HepG2 (cell line): ENCODE measurements around the gene CPLX1. TPM values are rescaled to one million over a fixed set of nuclear protein-coding genes. Genes with fewer than 3 reads are reported as not detected.
"Not testable (repeated sequence)": the region's sequence is repeated elsewhere in the genome, so short reads cannot be mapped to it uniquely, and the experiment has no call there.

Source experiments
- ATAC-seq: fragments of 200-7000 bp; cut with Tn5 transposase; 3 replicates; pipeline ENCODE4 v1.9.1; 2020; ENCODE audit warnings: mild to moderate bottlenecking, moderate library complexity
- BruUV-seq: library from RNA; stranded (reverse); fragments of 400-500 nt; replicated peaks from 2 replicates; lab custom pipeline; 2021; lab: Mats Ljungman, UMichigan
- CTCF ChIA-PET: fragments of 300-600 bp; formaldehyde crosslinking; extraction: SDS; loops from one replicate; lab custom pipeline; 2021; ENCODE audit warnings: low total read pairs, inconsistent platforms, low intra/inter-chr PET ratio; lab: Yijun Ruan, JAX
- POLR2A ChIA-PET: fragments of 350-600 bp; sonication (Branson Sonifier 250); formaldehyde crosslinking; loops from one replicate; lab custom pipeline; 2020; ENCODE audit warnings: antibody characterized with exemption, inconsistent platforms; lab: Yijun Ruan, JAX
- DNase-seq: peaks from one replicate; pipeline ENCODE4 v3.0.0-alpha.2; 2015; ENCODE audit warnings: low spot score
- FAIRE-seq: peaks from 3 replicates; lab custom pipeline; 2011; peaks lifted over from hg19 to GRCh38; lab: Jason Lieb, UNC
- H2AFZ ChIP-seq: one replicate; pipeline ENCODE4 v1.6.1; 2011; ENCODE audit warnings: low read length, inconsistent platforms
- H3K27ac ChIP-seq: fragments of 300-600 bp; 3 replicates; pipeline ENCODE4 v1.8.0; 2011; ENCODE audit warnings: mixed run types, mild to moderate bottlenecking, mixed read lengths, low read length, inconsistent platforms; ENCODE audit not compliant: insufficient read depth; ENCODE audit errors: extremely low read length
- H3K27me3 ChIP-seq, 2 experiments: fragments of 200-600 bp in 1 of 2; 2 replicates in 1 of 2; 3 replicates in 1 of 2; pipeline versions ENCODE4 v1.6.0 to v1.8.0; 2011; ENCODE audit warnings: low read length in 2 of 2, mild to moderate bottlenecking in 2 of 2, moderate library complexity in 2 of 2, inconsistent platforms in 1 of 2; ENCODE audit not compliant: insufficient read depth in 2 of 2, control insufficient read depth in 1 of 2
- H3K36me3 ChIP-seq, 2 experiments: fragments of 200-600 bp in 1 of 2; replicated peaks in 1 of 2; 2 replicates in 1 of 2; 3 replicates in 1 of 2; pipeline versions ENCODE4 v1.5.1 to v1.8.0; 2011; ENCODE audit warnings: low read length in 2 of 2, inconsistent platforms in 1 of 2; ENCODE audit not compliant: insufficient read depth in 2 of 2, control insufficient read depth in 1 of 2
- H3K4me1 ChIP-seq: 2 replicates; pipeline ENCODE4 v1.5.1; 2012; ENCODE audit warnings: low read length, inconsistent platforms; ENCODE audit not compliant: insufficient read depth
- H3K4me2 ChIP-seq: 2 replicates; pipeline ENCODE4 v1.6.0; 2011; ENCODE audit warnings: low read depth, low read length, inconsistent platforms
- H3K4me3 ChIP-seq, 3 experiments: fragments of 200-600 bp in 1 of 3; sonication (generic), shearing (Covaris generic) in 1 of 3; replicated peaks in 1 of 3; 2 replicates each; pipeline ENCODE4 v1.5.1; 2011 to 2016; ENCODE audit warnings: low read length in 3 of 3, inconsistent platforms in 2 of 3, low read depth in 2 of 3, mild to moderate bottlenecking in 2 of 3, control low read depth in 1 of 3, mixed read lengths in 1 of 3; ENCODE audit not compliant: insufficient read depth in 1 of 3
- H3K79me2 ChIP-seq: one replicate; pipeline ENCODE4 v1.6.1; 2011; ENCODE audit warnings: low read length, inconsistent platforms; ENCODE audit not compliant: insufficient read depth
- H3K9ac ChIP-seq: 2 replicates; pipeline ENCODE4 v1.6.0; 2011; ENCODE audit warnings: mild to moderate bottlenecking, low read depth, low read length, inconsistent platforms; ENCODE audit not compliant: insufficient read depth
- H3K9me3 ChIP-seq: 2 replicates; pipeline ENCODE4 v1.5.1; 2012; ENCODE audit warnings: mild to moderate bottlenecking, low read length
- H4K20me1 ChIP-seq: 2 replicates; pipeline ENCODE4 v1.6.0; 2011; ENCODE audit warnings: inconsistent platforms, mild to moderate bottlenecking, low read length, moderate library complexity; ENCODE audit not compliant: insufficient read depth
- AGO2 ChIP-seq: fragments of 200-400 bp; formaldehyde crosslinking; optimal IDR thresholded peaks from 2 replicates; pipeline ENCODE3; 2017; ENCODE audit warnings: mild to moderate bottlenecking, low read depth, low read length, moderate library complexity
- HHEX ChIP-seq: IDR thresholded peaks from 2 replicates; pipeline ENCODE4 v1.6.1; 2016; ENCODE audit warnings: control low read depth
- MAZ ChIP-seq, 2 experiments: sonication (generic) in 1 of 2; formaldehyde crosslinking in 1 of 2; IDR thresholded peaks; 2 replicates each; pipeline versions ENCODE4 v1.5.0 to v1.6.1; 2012 to 2020; ENCODE audit warnings: low read depth in 2 of 2, mild to moderate bottlenecking in 2 of 2, borderline replicate concordance in 1 of 2, improper control_type of control experiment in 1 of 2, low read length in 1 of 2, missing genetic modification reagents in 1 of 2, moderate library complexity in 1 of 2
- PHF21A ChIP-seq: sonication (generic); formaldehyde crosslinking; IDR thresholded peaks from 2 replicates; pipeline ENCODE4 v1.5.0; 2020; ENCODE audit warnings: mild to moderate bottlenecking, missing genetic modification reagents
- TCF7L2 ChIP-seq: IDR thresholded peaks from 2 replicates; pipeline ENCODE4 v1.6.1; 2011; ENCODE audit warnings: mild to moderate bottlenecking, low read depth, low read length, moderate library complexity
- ZBTB38 ChIP-seq: sonication (generic); formaldehyde crosslinking; IDR thresholded peaks from 2 replicates; pipeline ENCODE4 v1.5.1; 2020; ENCODE audit warnings: mild to moderate bottlenecking, missing genetic modification reagents
- ZFP37 ChIP-seq: sonication (generic); formaldehyde crosslinking; IDR thresholded peaks from 2 replicates; pipeline ENCODE4 v1.4.0; 2020; ENCODE audit warnings: missing genetic modification reagents, borderline replicate concordance
- ZNF17 ChIP-seq: sonication (generic); formaldehyde crosslinking; IDR thresholded peaks from 2 replicates; pipeline ENCODE4 v1.5.0; 2020; ENCODE audit warnings: mild to moderate bottlenecking, missing genetic modification reagents
- ZNF232 ChIP-seq: sonication (generic); formaldehyde crosslinking; IDR thresholded peaks from 2 replicates; pipeline ENCODE4 v1.4.0; 2020; ENCODE audit warnings: missing genetic modification reagents, borderline replicate concordance
- ZNF569 ChIP-seq: sonication (generic); formaldehyde crosslinking; IDR thresholded peaks from 2 replicates; pipeline ENCODE4 v1.5.0; 2020; ENCODE audit warnings: mild to moderate bottlenecking, missing genetic modification reagents, moderate library complexity, borderline replicate concordance
- ZNF724P ChIP-seq: sonication (generic); formaldehyde crosslinking; IDR thresholded peaks from 2 replicates; pipeline ENCODE4 v1.8.0; 2022; ENCODE audit warnings: missing genetic modification reagents, borderline replicate concordance
- ZNF776 ChIP-seq: sonication (generic); formaldehyde crosslinking; IDR thresholded peaks from 2 replicates; pipeline ENCODE4 v1.4.0; 2020; ENCODE audit warnings: mild to moderate bottlenecking, missing genetic modification reagents
- WGBS: methylation state at CpG from one replicate; pipeline ENCODE4 v1.1.6; 2017; ENCODE audit warnings: low lambda C conversion rate; 5-methylcytosine and 5-hydroxymethylcytosine counted together
- in situ Hi-C: cut with HindIII; loops from 2 replicates; pipeline ENCODE4 v1.10.0; 2017; ENCODE audit warnings: low pct_unique_long_range_greater_than_20kb; ENCODE audit not compliant: extremely low pct_ligation_motif_present
- intact Hi-C: fragments of 100-400 bp; cut with micrococcal nuclease; formaldehyde crosslinking; loops from one replicate; pipeline ENCODE4 v1.10.0; 2022; ENCODE audit not compliant: unreplicated experiment
- polyA plus RNA-seq, 8 experiments: library from polyadenylated mRNA; depleted of rRNA in 3 of 8; stranded (reverse) in 7 of 8; unstranded in 1 of 8; fragments of >200 nt; fragmentation: Illumina TruSeq in 4 of 8; extraction: Trizol in 4 of 8; gene quantifications; 2 replicates each; pipeline versions ENCODE4 v1.2.1 to v1.2.3, GENCODE V29; 2011 to 2016; ENCODE audit warnings: low read depth in 4 of 8, missing spikeins in 1 of 8, mixed read lengths in 1 of 8; ENCODE audit not compliant: insufficient read depth in 1 of 8
- total RNA-seq, 5 experiments: library from RNA; depleted of rRNA; stranded (reverse); fragments of >200 nt; fragmentation: Illumina TruSeq; extraction: Trizol; gene quantifications; 2 replicates each; pipeline ENCODE4 v1.2.3, GENCODE V29; 2016; ENCODE audit warnings: low read depth in 1 of 5
- TF ChIP-seq, protein P1 (sequence below): IDR thresholded peaks from 2 replicates; pipeline ENCODE4 v1.6.1; 2016; ENCODE audit warnings: low read depth, missing genetic modification reagents, missing compliant biosample characterization

CPLX1 gene
- total and polyA plus RNA-seq, 2 of the 13 experiments (the other 11 are each of a cell fraction or from before 2014, with no cell fraction given) = 0.18 TPM

DNA sequence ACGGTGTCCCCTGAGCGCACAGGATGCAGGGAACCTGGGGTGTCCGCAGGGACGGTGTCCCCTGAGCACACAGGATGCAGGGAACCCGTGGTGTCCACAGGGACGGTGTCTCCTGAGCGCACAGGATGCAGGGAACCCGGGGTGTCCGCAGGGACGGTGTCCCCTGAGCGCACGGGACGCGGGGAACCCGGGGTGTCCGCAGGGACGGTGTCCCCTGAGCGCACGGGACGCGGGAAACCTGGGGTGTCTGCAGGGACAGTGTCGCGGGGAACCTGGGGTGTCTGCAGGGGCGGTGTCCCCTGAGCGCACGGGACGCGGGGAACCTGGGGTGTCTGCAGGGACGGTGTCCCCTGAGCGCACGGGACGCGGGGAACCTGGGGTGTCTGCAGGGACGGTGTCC is 89.4 kb downstream of the CPLX1 start:
- H4K20me1 ChIP-seq, H3K4me1 ChIP-seq, H3K79me2 ChIP-seq, H3K4me2 ChIP-seq, DNase-seq, CTCF ChIA-PET, H3K9ac ChIP-seq, FAIRE-seq, H3K9me3 ChIP-seq, H2AFZ ChIP-seq, BruUV-seq, H3K27ac ChIP-seq, H3K27me3 ChIP-seq, in situ Hi-C loops, intact Hi-C loops, ATAC-seq, POLR2A ChIA-PET, H3K4me3 ChIP-seq: not testable (repeated sequence)
- peak; percentile 57 for TF ChIP-seq AGO2
- 99% methylated on average over 31 of the region's 34 CpGs for WGBS
- peaks cover 18 to 48% of the 10 kb centered on the region in 2 experiments for H3K36me3 ChIP-seq

DNA sequence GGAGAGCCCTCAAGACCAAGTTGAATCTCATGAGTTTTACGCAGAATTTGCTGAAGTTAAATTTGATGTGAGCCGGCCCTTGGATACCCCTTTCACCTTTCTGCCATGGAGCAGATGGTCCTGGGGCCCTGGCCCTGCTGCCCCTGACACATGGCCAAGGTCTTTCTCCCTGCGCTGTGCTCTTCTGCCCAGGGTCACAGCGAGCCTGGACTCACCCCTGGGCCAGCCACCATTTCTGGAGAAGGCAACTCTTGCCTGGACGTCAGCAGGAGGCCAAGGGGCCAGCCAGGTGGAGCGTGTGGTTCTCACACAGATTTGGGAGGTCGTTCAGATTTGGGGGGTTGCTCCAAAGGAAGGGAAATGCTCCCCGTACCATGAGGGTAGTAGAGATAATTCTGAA is 90.3 kb downstream of the CPLX1 start:
- H3K36me3 ChIP-seq = peaks cover 18 to 55% of the 10 kb centered on the region in 2 experiments
- no peaks in the 10 kb centered on the region for H3K4me1 ChIP-seq
- H3K4me2 ChIP-seq = no peak overlapping the region
- CTCF ChIA-PET = no interaction called here
- no peak for ATAC-seq
- POLR2A ChIA-PET = no interaction called here
- in situ Hi-C loops (no loop called here), intact Hi-C loops (no loop called here)
- no peaks in the 10 kb centered on the region for H3K9me3 ChIP-seq
- H3K9ac ChIP-seq = no peak overlapping the region
- H4K20me1 ChIP-seq = peaks cover 5% of the 10 kb centered on the region; the same call in 1 of the 2 replicates
- no TSS peak for BruUV-seq
- WGBS = 98% methylated on average over 8 of the region's 8 CpGs
- no peak for DNase-seq
- no peaks in the 10 kb centered on the region for H3K79me2 ChIP-seq
- no peak for FAIRE-seq
- H2AFZ ChIP-seq = no peak overlapping the region
- H3K4me3 ChIP-seq = no peak overlapping the region
- H3K27me3 ChIP-seq = no peaks in the 10 kb centered on the region
- H3K27ac ChIP-seq = no peak overlapping the region
- TF ChIP-seq ZBTB38 = no peak
- no peak for TF ChIP-seq ZFP37
- TF ChIP-seq, protein P1, sequence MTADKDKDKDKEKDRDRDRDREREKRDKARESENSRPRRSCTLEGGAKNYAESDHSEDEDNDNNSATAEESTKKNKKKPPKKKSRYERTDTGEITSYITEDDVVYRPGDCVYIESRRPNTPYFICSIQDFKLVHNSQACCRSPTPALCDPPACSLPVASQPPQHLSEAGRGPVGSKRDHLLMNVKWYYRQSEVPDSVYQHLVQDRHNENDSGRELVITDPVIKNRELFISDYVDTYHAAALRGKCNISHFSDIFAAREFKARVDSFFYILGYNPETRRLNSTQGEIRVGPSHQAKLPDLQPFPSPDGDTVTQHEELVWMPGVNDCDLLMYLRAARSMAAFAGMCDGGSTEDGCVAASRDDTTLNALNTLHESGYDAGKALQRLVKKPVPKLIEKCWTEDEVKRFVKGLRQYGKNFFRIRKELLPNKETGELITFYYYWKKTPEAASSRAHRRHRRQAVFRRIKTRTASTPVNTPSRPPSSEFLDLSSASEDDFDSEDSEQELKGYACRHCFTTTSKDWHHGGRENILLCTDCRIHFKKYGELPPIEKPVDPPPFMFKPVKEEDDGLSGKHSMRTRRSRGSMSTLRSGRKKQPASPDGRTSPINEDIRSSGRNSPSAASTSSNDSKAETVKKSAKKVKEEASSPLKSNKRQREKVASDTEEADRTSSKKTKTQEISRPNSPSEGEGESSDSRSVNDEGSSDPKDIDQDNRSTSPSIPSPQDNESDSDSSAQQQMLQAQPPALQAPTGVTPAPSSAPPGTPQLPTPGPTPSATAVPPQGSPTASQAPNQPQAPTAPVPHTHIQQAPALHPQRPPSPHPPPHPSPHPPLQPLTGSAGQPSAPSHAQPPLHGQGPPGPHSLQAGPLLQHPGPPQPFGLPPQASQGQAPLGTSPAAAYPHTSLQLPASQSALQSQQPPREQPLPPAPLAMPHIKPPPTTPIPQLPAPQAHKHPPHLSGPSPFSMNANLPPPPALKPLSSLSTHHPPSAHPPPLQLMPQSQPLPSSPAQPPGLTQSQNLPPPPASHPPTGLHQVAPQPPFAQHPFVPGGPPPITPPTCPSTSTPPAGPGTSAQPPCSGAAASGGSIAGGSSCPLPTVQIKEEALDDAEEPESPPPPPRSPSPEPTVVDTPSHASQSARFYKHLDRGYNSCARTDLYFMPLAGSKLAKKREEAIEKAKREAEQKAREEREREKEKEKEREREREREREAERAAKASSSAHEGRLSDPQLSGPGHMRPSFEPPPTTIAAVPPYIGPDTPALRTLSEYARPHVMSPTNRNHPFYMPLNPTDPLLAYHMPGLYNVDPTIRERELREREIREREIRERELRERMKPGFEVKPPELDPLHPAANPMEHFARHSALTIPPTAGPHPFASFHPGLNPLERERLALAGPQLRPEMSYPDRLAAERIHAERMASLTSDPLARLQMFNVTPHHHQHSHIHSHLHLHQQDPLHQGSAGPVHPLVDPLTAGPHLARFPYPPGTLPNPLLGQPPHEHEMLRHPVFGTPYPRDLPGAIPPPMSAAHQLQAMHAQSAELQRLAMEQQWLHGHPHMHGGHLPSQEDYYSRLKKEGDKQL (CRISPR knock-in tag) = no peak
- no peak for TF ChIP-seq ZNF724P
- no peak for TF ChIP-seq PHF21A (CRISPR knock-in tag)
- TF ChIP-seq MAZ (IDR thresholded peaks at IDR 0.05; ENCODE audit: borderline replicate concordance, low read depth, low read length) = no peak
- no peak for TF ChIP-seq MAZ (CRISPR knock-in tag; IDR thresholded peaks at IDR 0.05; ENCODE audit: low read depth)
- TF ChIP-seq HHEX (CRISPR knock-in tag) = no peak
- no peak for TF ChIP-seq ZNF776 (CRISPR knock-in tag)
- no peak for TF ChIP-seq ZNF569 (CRISPR knock-in tag)
- TF ChIP-seq TCF7L2 = no peak
- no peak for TF ChIP-seq ZNF17 (CRISPR knock-in tag)
- TF ChIP-seq ZNF232 = no peak
